Glomerular endothelial cell (primary cell): Measurements from ENCODE around the gene GNB2. TPM values are rescaled to one million over a fixed set of nuclear protein-coding genes. Genes with fewer than 3 reads are reported as not detected.
"Not testable (repeated sequence)": the region's sequence is repeated elsewhere in the genome, so short reads cannot be mapped to it uniquely, and the experiment has no call there.

Experiments
- DNase-seq: peaks from one replicate; pipeline ENCODE4 v3.0.0-alpha.2; 2011; ENCODE audit warnings: low read depth, low spot score; ENCODE audit errors: extremely low read depth
- total RNA-seq: library from RNA; depleted of rRNA; stranded (reverse); fragments of >200 nt; gene quantifications from 2 replicates; pipeline ENCODE4 v1.2.3, GENCODE V29; 2015

GNB2 gene
- total RNA-seq, 1 donor from 2014 or later = 318 TPM

GRCh38 chr7:100693312-100694097 lies 20.0 kb downstream of the GNB2 start:
- DNase-seq = no peak

- DNase-seq = no peak
Measured at GRCh38 chr7:100694098-100694745, 20.7 kb downstream of the GNB2 start, which contains the start of gene GIGYF1. TSS of gene GIGYF1 (minus strand) at chr7:100694250. CDS start at chr7:100688238, 6,012 bp downstream.

- DNase-seq = no peak
Measured at GRCh38 chr7:100696123-100696521, 22.6 kb downstream of the GNB2 start.

GRCh38 chr7:100699018-100699417 lies 25.5 kb downstream of the GNB2 start:
- no peak for DNase-seq

GRCh38 chr7:100701089-100701488 lies 27.5 kb downstream of the GNB2 start:
- DNase-seq = not testable (repeated sequence)

- DNase-seq = no peak
Measured at GRCh38 chr7:100705320-100705752, 31.8 kb downstream of the GNB2 start.

- peak; percentile 75 for DNase-seq
Measured at GRCh38 chr7:100705753-100706671, 32.5 kb downstream of the GNB2 start, which contains the start of gene POP7. TSS of gene POP7 (plus strand) at chr7:100706121. CDS start at chr7:100706831, 710 bp downstream.

- DNase-seq = no peak
Measured at GRCh38 chr7:100706672-100707311, 33.3 kb downstream of the GNB2 start.

- DNase-seq = no peak
Measured at GRCh38 chr7:100708395-100708794, 34.9 kb downstream of the GNB2 start.

- DNase-seq = no peak
Measured at GRCh38 chr7:100710452-100710851, 36.9 kb downstream of the GNB2 start.

- no peak for DNase-seq
Measured at GRCh38 chr7:100711369-100711768, 37.8 kb downstream of the GNB2 start.

- DNase-seq = no peak
Measured at GRCh38 chr7:100714725-100715124, 41.2 kb downstream of the GNB2 start.

GRCh38 chr7:100717073-100717472 lies 43.5 kb downstream of the GNB2 start:
- not testable (repeated sequence) for DNase-seq

GRCh38 chr7:100719523-100720278 lies 46.2 kb downstream of the GNB2 start:
- no peak for DNase-seq

GRCh38 chr7:100720279-100720670 lies 46.7 kb downstream of the GNB2 start, which contains the start of gene EPO:
TSS of gene EPO (plus strand) at chr7:100720468. CDS start at chr7:100720981, 513 bp downstream.
- DNase-seq = no peak

- no peak for DNase-seq
Measured at GRCh38 chr7:100720671-100721504, 47.3 kb downstream of the GNB2 start.

- no peak for DNase-seq
Measured at GRCh38 chr7:100721505-100721812, 47.9 kb downstream of the GNB2 start.

GRCh38 chr7:100722480-100723212 lies 49.1 kb downstream of the GNB2 start:
- DNase-seq = no peak
